Measurements from ENCODE around the gene CDH23.

DNA sequence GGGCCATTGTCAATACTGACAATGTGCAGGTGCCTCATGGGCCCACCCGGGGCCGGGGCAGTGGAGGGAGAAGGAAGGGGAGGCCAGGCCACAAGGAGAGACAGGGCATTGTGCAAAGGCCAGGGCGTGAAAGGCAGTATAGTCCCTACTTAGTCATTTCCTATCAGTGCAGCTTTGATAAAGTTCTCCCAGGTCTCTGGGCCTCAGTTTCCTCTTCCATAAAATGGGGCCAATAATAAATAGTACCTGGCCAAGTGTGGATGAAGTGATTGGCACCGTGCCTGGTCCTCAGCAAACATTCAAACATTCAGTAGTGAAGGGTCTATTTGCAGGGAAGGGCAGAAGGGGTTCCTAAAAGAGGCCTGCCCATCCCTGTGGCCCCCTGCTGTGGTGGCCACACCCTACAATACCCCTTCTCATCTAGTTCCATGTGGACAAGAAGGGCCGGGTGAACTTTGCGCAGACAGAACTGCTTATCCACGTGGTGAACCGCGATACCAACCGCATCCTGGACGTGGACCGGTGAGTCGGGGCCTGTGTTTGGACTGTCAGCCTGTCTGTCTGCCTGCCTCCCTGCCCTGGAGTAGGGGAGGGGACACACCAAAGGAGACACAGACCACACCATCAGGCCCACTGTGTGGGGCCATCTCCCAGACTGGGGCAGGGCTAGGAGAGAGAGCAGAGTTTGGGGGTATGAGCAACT, 413.5 kb downstream of the CDH23 start:
- TF ChIP-seq, protein P1, sequence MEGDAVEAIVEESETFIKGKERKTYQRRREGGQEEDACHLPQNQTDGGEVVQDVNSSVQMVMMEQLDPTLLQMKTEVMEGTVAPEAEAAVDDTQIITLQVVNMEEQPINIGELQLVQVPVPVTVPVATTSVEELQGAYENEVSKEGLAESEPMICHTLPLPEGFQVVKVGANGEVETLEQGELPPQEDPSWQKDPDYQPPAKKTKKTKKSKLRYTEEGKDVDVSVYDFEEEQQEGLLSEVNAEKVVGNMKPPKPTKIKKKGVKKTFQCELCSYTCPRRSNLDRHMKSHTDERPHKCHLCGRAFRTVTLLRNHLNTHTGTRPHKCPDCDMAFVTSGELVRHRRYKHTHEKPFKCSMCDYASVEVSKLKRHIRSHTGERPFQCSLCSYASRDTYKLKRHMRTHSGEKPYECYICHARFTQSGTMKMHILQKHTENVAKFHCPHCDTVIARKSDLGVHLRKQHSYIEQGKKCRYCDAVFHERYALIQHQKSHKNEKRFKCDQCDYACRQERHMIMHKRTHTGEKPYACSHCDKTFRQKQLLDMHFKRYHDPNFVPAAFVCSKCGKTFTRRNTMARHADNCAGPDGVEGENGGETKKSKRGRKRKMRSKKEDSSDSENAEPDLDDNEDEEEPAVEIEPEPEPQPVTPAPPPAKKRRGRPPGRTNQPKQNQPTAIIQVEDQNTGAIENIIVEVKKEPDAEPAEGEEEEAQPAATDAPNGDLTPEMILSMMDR (IDR thresholded peaks at IDR 0.05), result no peak
- no peak for TF ChIP-seq RAD21 (conservative IDR thresholded peaks at IDR 0.05 in 1 of 2, IDR thresholded peaks at IDR 0.05 in 1 of 2)
- TF ChIP-seq SREBF2 (IDR thresholded peaks at IDR 0.05), result no peak
- TF ChIP-seq CEBPB (IDR thresholded peaks at IDR 0.05), result no peak
- no peak for TF ChIP-seq GATA3 (IDR thresholded peaks at IDR 0.05; ENCODE audit: borderline replicate concordance)
- TF ChIP-seq EP300 (IDR thresholded peaks at IDR 0.05), result no peak
- no peak for TF ChIP-seq POLR2A (IDR thresholded peaks at IDR 0.05; ENCODE audit: low read length)
- TF ChIP-seq BHLHE40 (IDR thresholded peaks at IDR 0.05; ENCODE audit: low read depth, low read length), result no peak
- TF ChIP-seq, protein P2, sequence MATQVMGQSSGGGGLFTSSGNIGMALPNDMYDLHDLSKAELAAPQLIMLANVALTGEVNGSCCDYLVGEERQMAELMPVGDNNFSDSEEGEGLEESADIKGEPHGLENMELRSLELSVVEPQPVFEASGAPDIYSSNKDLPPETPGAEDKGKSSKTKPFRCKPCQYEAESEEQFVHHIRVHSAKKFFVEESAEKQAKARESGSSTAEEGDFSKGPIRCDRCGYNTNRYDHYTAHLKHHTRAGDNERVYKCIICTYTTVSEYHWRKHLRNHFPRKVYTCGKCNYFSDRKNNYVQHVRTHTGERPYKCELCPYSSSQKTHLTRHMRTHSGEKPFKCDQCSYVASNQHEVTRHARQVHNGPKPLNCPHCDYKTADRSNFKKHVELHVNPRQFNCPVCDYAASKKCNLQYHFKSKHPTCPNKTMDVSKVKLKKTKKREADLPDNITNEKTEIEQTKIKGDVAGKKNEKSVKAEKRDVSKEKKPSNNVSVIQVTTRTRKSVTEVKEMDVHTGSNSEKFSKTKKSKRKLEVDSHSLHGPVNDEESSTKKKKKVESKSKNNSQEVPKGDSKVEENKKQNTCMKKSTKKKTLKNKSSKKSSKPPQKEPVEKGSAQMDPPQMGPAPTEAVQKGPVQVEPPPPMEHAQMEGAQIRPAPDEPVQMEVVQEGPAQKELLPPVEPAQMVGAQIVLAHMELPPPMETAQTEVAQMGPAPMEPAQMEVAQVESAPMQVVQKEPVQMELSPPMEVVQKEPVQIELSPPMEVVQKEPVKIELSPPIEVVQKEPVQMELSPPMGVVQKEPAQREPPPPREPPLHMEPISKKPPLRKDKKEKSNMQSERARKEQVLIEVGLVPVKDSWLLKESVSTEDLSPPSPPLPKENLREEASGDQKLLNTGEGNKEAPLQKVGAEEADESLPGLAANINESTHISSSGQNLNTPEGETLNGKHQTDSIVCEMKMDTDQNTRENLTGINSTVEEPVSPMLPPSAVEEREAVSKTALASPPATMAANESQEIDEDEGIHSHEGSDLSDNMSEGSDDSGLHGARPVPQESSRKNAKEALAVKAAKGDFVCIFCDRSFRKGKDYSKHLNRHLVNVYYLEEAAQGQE (IDR thresholded peaks at IDR 0.05), result no peak

All from A549 (cell line).